H1 (cell line): ENCODE measurements around the gene POLR3E. TPM values are rescaled to one million over a fixed set of nuclear protein-coding genes. Genes with fewer than 3 reads are reported as not detected.

Source experiments
- CTCF ChIA-PET: fragments of 300-600 bp; sonication (Branson Sonifier 250); formaldehyde crosslinking; loops from one replicate; lab custom pipeline; 2021; ENCODE audit not compliant: partially characterized antibody; lab: Charles Lee
- POLR2A ChIA-PET: fragments of 300-600 bp; sonication (Branson Sonifier 250); formaldehyde crosslinking; loops from one replicate; lab custom pipeline; 2021; ENCODE audit warnings: inconsistent platforms; ENCODE audit not compliant: partially characterized antibody; lab: Charles Lee
- DNase-seq, 2 experiments: peaks; one replicate each; pipeline versions ENCODE4 v3.0.0 to v3.0.0-alpha.2; 2010 to 2022; ENCODE audit warnings: low spot score in 2 of 2, low read depth in 1 of 2, mixed read lengths in 1 of 2
- FAIRE-seq: peaks from 2 replicates; lab custom pipeline; 2011; peaks lifted over from hg19 to GRCh38; lab: Jason Lieb, UNC
- H2AFZ ChIP-seq: 2 replicates; pipeline ENCODE4 v1.8.1; 2012; ENCODE audit warnings: low read length, inconsistent platforms
- H2AK5ac ChIP-seq: 2 replicates; pipeline ENCODE4 v1.6.1; 2013; ENCODE audit warnings: low read depth, low read length
- H2BK120ac ChIP-seq: replicated peaks from 2 replicates; pipeline ENCODE3; 2013; ENCODE audit warnings: low read depth, low read length, inconsistent platforms
- H2BK12ac ChIP-seq: 2 replicates; pipeline ENCODE4 v1.6.1; 2013; ENCODE audit warnings: low read depth, low read length
- H2BK15ac ChIP-seq: 2 replicates; pipeline ENCODE4 v1.6.1; 2013; ENCODE audit warnings: low read length
- H2BK20ac ChIP-seq: 2 replicates; pipeline ENCODE4 v1.6.1; 2013; ENCODE audit warnings: low read length
- H2BK5ac ChIP-seq: 2 replicates; pipeline ENCODE4 v1.6.1; 2013; ENCODE audit warnings: low read depth, low read length
- H3K14ac ChIP-seq: 2 replicates; pipeline ENCODE4 v1.6.1; 2013; ENCODE audit warnings: inconsistent platforms; ENCODE audit not compliant: insufficient read length
- H3K18ac ChIP-seq: 2 replicates; pipeline ENCODE4 v1.6.1; 2013; ENCODE audit warnings: low read length; ENCODE audit errors: extremely low read depth
- H3K23ac ChIP-seq: 2 replicates; pipeline ENCODE4 v1.6.1; 2013; ENCODE audit warnings: inconsistent platforms; ENCODE audit not compliant: insufficient read length
- H3K23me2 ChIP-seq: 2 replicates; pipeline ENCODE4 v1.6.1; 2013; ENCODE audit warnings: low read depth, low read length
- H3K27ac ChIP-seq: 2 replicates; pipeline ENCODE4 v1.6.1; 2011; ENCODE audit warnings: low read depth, low read length, inconsistent platforms
- H3K27me3 ChIP-seq, 4 experiments: replicated peaks in 1 of 4; 1 replicate in 1 of 4; 2 replicates in 3 of 4; pipeline versions ENCODE4 v1.6.1 to v1.8.1; 2011 to 2013; ENCODE audit warnings: low read length in 3 of 4, mild to moderate bottlenecking in 3 of 4, inconsistent platforms in 2 of 4, mixed read lengths in 2 of 4, moderate library complexity in 1 of 4; ENCODE audit not compliant: control insufficient read depth in 3 of 4, insufficient read depth in 3 of 4; ENCODE audit errors: extremely low read depth in 1 of 4
- H3K36me3 ChIP-seq, 4 experiments: 2 replicates each; pipeline versions ENCODE4 v1.6.1 to v1.8.1; 2011 to 2013; ENCODE audit warnings: mild to moderate bottlenecking in 4 of 4, low read length in 3 of 4, moderate library complexity in 2 of 4, control low read depth in 1 of 4, inconsistent platforms in 1 of 4; ENCODE audit not compliant: insufficient read depth in 4 of 4, control insufficient read depth in 2 of 4
- H3K4ac ChIP-seq: replicated peaks from 2 replicates; pipeline ENCODE3; 2013; ENCODE audit warnings: low read length, low read depth, mixed read lengths, inconsistent platforms; ENCODE audit not compliant: insufficient read length
- H3K4me1 ChIP-seq, 4 experiments: replicated peaks in 1 of 4; 1 replicate in 1 of 4; 2 replicates in 3 of 4; pipeline versions ENCODE4 v1.6.1 to v1.8.1; 2011 to 2013; ENCODE audit warnings: low read length in 3 of 4, inconsistent platforms in 2 of 4, mixed read lengths in 1 of 4; ENCODE audit not compliant: insufficient read depth in 4 of 4, control insufficient read depth in 3 of 4
- H3K4me2 ChIP-seq, 2 experiments: 2 replicates each; pipeline versions ENCODE4 v1.6.1 to v1.8.1; 2011 to 2013; ENCODE audit warnings: low read depth in 2 of 2, low read length in 2 of 2, control low read depth in 1 of 2, inconsistent platforms in 1 of 2, mild to moderate bottlenecking in 1 of 2; ENCODE audit not compliant: insufficient read depth in 1 of 2
- H3K4me3 ChIP-seq, 4 experiments: fragments of 200-600, 300-600 bp in 1 of 4; sonication (generic), shearing (Covaris generic), sonication (Bioruptor Twin) in 1 of 4; 2 replicates each; pipeline versions ENCODE4 v1.5.1 to v1.8.1; 2011 to 2016; ENCODE audit warnings: low read length in 4 of 4, low read depth in 3 of 4, control low read depth in 2 of 4, inconsistent platforms in 2 of 4, mild to moderate bottlenecking in 2 of 4, mixed read lengths in 1 of 4, moderate library complexity in 1 of 4; ENCODE audit not compliant: insufficient read depth in 2 of 4; ENCODE audit errors: extremely low read depth in 1 of 4
- H3K56ac ChIP-seq: replicated peaks from 2 replicates; pipeline ENCODE3; 2013; ENCODE audit warnings: low read depth, mild to moderate bottlenecking, mixed read lengths, low read length, inconsistent platforms; ENCODE audit not compliant: insufficient read length
- H3K79me1 ChIP-seq: 2 replicates; pipeline ENCODE4 v1.6.1; 2013; ENCODE audit warnings: low read depth, low read length, control low read depth
- H3K79me2 ChIP-seq, 2 experiments: 2 replicates each; pipeline versions ENCODE4 v1.6.1 to v1.8.1; 2012 to 2013; ENCODE audit warnings: low read length in 2 of 2, mild to moderate bottlenecking in 2 of 2, inconsistent platforms in 1 of 2; ENCODE audit not compliant: insufficient read depth in 2 of 2, control insufficient read depth in 1 of 2
- H3K9ac ChIP-seq, 4 experiments: replicated peaks in 1 of 4; 1 replicate in 1 of 4; 2 replicates in 3 of 4; pipeline versions ENCODE4 v1.6.1 to v1.8.1; 2011 to 2013; ENCODE audit warnings: low read depth in 3 of 4, low read length in 3 of 4, control low read depth in 2 of 4, mild to moderate bottlenecking in 2 of 4, moderate library complexity in 2 of 4, inconsistent platforms in 1 of 4; ENCODE audit errors: extremely low read depth in 1 of 4
- H3K9me3 ChIP-seq, 2 experiments: 2 replicates each; pipeline versions ENCODE4 v1.6.1 to v1.8.1; 2012 to 2013; ENCODE audit warnings: mild to moderate bottlenecking in 2 of 2, moderate library complexity in 2 of 2, control low read depth in 1 of 2, inconsistent platforms in 1 of 2, low read depth in 1 of 2, low read length in 1 of 2, mixed read lengths in 1 of 2; ENCODE audit not compliant: insufficient read depth in 2 of 2
- H4K20me1 ChIP-seq, 2 experiments: replicated peaks in 1 of 2; 2 replicates each; pipeline versions ENCODE3 to v1.8.1; 2011 to 2013; ENCODE audit warnings: inconsistent platforms in 2 of 2, low read length in 2 of 2, mild to moderate bottlenecking in 1 of 2; ENCODE audit not compliant: insufficient read depth in 2 of 2, control insufficient read depth in 1 of 2
- H4K5ac ChIP-seq: 2 replicates; pipeline ENCODE4 v1.6.1; 2013; ENCODE audit warnings: low read length, low read depth, mixed read lengths, inconsistent platforms; ENCODE audit not compliant: insufficient read length
- H4K8ac ChIP-seq: 2 replicates; pipeline ENCODE4 v1.8.0; 2013; ENCODE audit warnings: mild to moderate bottlenecking, moderate library complexity, low read length, inconsistent platforms; ENCODE audit not compliant: insufficient read depth; ENCODE audit errors: extremely low read depth
- H4K91ac ChIP-seq: replicated peaks from 2 replicates; pipeline ENCODE3; 2013; ENCODE audit warnings: low read length, mixed read lengths, inconsistent platforms; ENCODE audit not compliant: insufficient read length
- CHD1 ChIP-seq: IDR thresholded peaks from 2 replicates; pipeline ENCODE4 v1.6.1; 2012; ENCODE audit warnings: low read depth, low read length, improper control_type of control experiment
- EP300 ChIP-seq, 2 experiments: IDR thresholded peaks; 1 replicate in 1 of 2; 2 replicates in 1 of 2; pipeline ENCODE4 v1.6.1; 2011 to 2012; ENCODE audit warnings: low read depth in 2 of 2, low read length in 2 of 2, mild to moderate bottlenecking in 2 of 2, borderline replicate concordance in 1 of 2, inconsistent platforms in 1 of 2, moderate library complexity in 1 of 2
- GTF2F1 ChIP-seq: IDR thresholded peaks from 2 replicates; pipeline ENCODE4 v1.6.1; 2012; ENCODE audit warnings: low read depth, low read length, improper control_type of control experiment, borderline replicate concordance
- HDAC6 ChIP-seq: IDR thresholded peaks from one replicate; pipeline ENCODE4 v1.7.1; 2012; ENCODE audit warnings: low read depth, mild to moderate bottlenecking, inconsistent platforms, low read length, moderate library complexity
- RAD21 ChIP-seq, 2 experiments: IDR thresholded peaks in 1 of 2; conservative IDR thresholded peaks in 1 of 2; 2 replicates each; pipeline ENCODE4 v1.6.1; 2011; ENCODE audit warnings: low read depth in 2 of 2, low read length in 2 of 2, improper control_type of control experiment in 1 of 2, inconsistent platforms in 1 of 2, mild to moderate bottlenecking in 1 of 2, moderate library complexity in 1 of 2
- SIN3A ChIP-seq, 2 experiments: IDR thresholded peaks in 1 of 2; conservative IDR thresholded peaks in 1 of 2; 2 replicates each; pipeline ENCODE4 v1.6.1; 2011 to 2012; ENCODE audit warnings: low read length in 2 of 2, improper control_type of control experiment in 1 of 2, low read depth in 1 of 2, mild to moderate bottlenecking in 1 of 2
- SP1 ChIP-seq: IDR thresholded peaks from 2 replicates; pipeline ENCODE4 v1.6.1; 2011; ENCODE audit warnings: low read depth, low read length
- SRF ChIP-seq: IDR thresholded peaks from 2 replicates; pipeline ENCODE4 v1.6.1; 2011; ENCODE audit warnings: mild to moderate bottlenecking, low read depth, low read length, moderate library complexity
- SUZ12 ChIP-seq: fragments of 200-600 bp; sonication (generic); IDR thresholded peaks from 2 replicates; pipeline ENCODE4 v1.6.1; 2012; ENCODE audit warnings: mild to moderate bottlenecking, inconsistent platforms, low read length, moderate library complexity, mixed read lengths
- TBP ChIP-seq: IDR thresholded peaks from 2 replicates; pipeline ENCODE4 v1.6.1; 2011; ENCODE audit warnings: low read depth, low read length, improper control_type of control experiment
- ZNF274 ChIP-seq: IDR thresholded peaks from 2 replicates; pipeline ENCODE4 v1.7.0; 2012; ENCODE audit warnings: low read length, borderline replicate concordance; ENCODE audit errors: extremely low read depth
- WGBS, 2 experiments: shearing (Covaris generic) in 1 of 2; methylation state at CpG; one replicate each; pipeline versions ENCODE4 v1.1.6 to v1.1.7; 2013 to 2015; ENCODE audit warnings: low lambda C conversion rate in 2 of 2, mixed read lengths in 2 of 2, inconsistent platforms in 1 of 2, low coverage in 1 of 2, missing lambda C conversion rate in 1 of 2; ENCODE audit not compliant: insufficient replicate concordance in 2 of 2, insufficient coverage in 1 of 2, insufficient read length in 1 of 2; ENCODE audit errors: extremely low coverage in 1 of 2, missing lambda C conversion rate in 1 of 2; 5-methylcytosine and 5-hydroxymethylcytosine counted together
- polyA plus RNA-seq, 7 experiments: library from polyadenylated mRNA; depleted of rRNA in 3 of 7; stranded (reverse) in 5 of 7; unstranded in 2 of 7; fragments of >200 nt in 5 of 7; fragments of 200-250 nt in 2 of 7; gene quantifications; 1 replicate in 5 of 7; 2 replicates in 1 of 7; 4 replicates in 1 of 7; pipeline versions ENCODE4 v1.2.1 to v1.2.3, GENCODE V29; 2011 to 2013; ENCODE audit warnings: missing spikeins in 2 of 7, mixed read lengths in 2 of 7
- total RNA-seq: library from RNA; stranded (reverse); fragmentation: NEBNext Ultra II Directional; extraction: Animal tissue kit (Norgen Biotek cat#: 25700); gene quantifications from 2 replicates; pipeline ENCODE4 v1.2.1, GENCODE V29; 2021

The POLR3E gene
- total and polyA plus RNA-seq, 2 of the 8 experiments (the other 6 are each of a cell fraction or from before 2014, with no cell fraction given): 96.5 to 125 TPM

DNA sequence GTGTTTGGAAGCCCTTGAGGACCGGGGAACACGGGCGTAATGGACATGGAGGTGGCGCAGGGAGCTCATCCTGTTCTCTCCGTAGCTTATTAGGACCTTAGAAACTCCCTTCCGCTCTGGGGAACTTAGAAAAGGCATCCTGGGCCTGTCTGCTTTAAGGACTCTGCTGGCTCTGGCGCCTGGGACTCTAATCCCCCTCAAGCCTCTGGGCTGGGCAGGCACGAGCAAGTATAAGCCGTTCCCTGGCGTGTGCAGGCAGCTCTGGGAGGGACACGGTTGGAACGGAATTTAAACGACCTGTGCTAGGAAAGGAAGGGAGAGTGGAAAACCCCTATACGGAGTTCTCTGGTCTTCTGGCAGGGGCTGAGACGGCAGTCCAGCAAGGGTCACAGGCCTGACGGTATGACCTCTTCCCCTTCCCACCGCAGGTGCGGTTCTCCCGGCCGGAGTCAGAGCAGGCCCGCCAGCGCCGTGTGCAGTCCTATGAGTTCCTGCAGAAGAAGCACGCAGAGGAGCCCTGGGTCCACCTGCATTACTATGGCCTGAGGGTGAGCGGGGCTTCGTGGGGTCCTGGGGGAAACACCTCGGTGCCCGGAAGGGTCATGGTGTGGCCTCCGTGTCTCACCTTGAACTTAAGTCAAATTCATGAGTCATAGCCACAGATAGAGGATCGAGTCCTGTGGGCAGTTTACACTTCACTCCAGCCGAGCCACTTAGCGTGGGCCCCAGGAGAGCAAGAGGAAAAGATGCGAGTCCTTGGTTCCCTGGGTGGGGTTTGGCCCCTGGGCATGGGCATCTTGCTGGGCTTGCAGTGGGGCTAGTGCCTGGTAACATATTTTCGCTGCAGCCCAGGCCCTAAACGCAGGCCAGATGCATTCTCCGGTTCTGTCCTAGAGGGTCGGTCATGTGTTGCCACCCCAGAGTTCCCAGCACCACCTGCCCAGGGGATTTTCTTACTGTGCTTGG, 17.7 kb downstream of the POLR3E start:
- TF ChIP-seq ZNF274 (no peak), CHD1 (no peak), TBP (no peak), HDAC6 (no peak), GTF2F1 (no peak), SIN3A (conservative IDR thresholded peaks at IDR 0.05 in 1 of 2, IDR thresholded peaks at IDR 0.05 in 1 of 2; ENCODE audit: low read depth in 1 of 2, low read length in 2 of 2) (no peak), SUZ12 (no peak), EP300 (IDR thresholded peaks at IDR 0.05; ENCODE audit: borderline replicate concordance in 1 of 2, low read depth in 2 of 2, low read length in 2 of 2) (no peak), SRF (no peak), RAD21 (IDR thresholded peaks at IDR 0.05 in 1 of 2, conservative IDR thresholded peaks at IDR 0.05 in 1 of 2; ENCODE audit: low read depth in 2 of 2, low read length in 2 of 2) (no peak), SP1 (no peak)
- TF ChIP-seq, all 59 proteins: peak for 0
- Histone ChIP-seq H3K56ac (no peak overlapping the region), H3K36me3 (peaks cover 16 to 49% (median 41%) of the 10 kb centered on the region in 4 experiments; a peak in 6 of 8 replicates), H4K5ac (no peak overlapping the region), H3K9ac (no peak overlapping the region), H3K4me2 (no peak overlapping the region), H3K18ac (no peak overlapping the region), H2BK12ac (no peak overlapping the region), H3K27me3 (no peaks in the 10 kb centered on the region), H2BK120ac (no peak overlapping the region), H3K23me2 (no peaks in the 10 kb centered on the region), H3K4me3 (no peak overlapping the region), H4K91ac (no peak overlapping the region), H2BK15ac (no peak overlapping the region), H3K14ac (no peak overlapping the region), H2AFZ (no peak overlapping the region), H3K27ac (no peak overlapping the region), H2BK5ac (no peak overlapping the region), H2BK20ac (no peak overlapping the region), H2AK5ac (no peak overlapping the region), H3K79me1 (0 out of 2 replicates have a peak, but pooled peaks cover 2% of the 10 kb centered on the region), H3K4me1 (no peaks in the 10 kb centered on the region), H3K4ac (no peak overlapping the region), H3K23ac (no peak overlapping the region), H3K9me3 (no peaks in the 10 kb centered on the region), H4K20me1 (peaks cover 0 to 6% of the 10 kb centered on the region in 2 experiments), H4K8ac (no peak overlapping the region), H3K79me2 (no peaks in the 10 kb centered on the region)
- no peak for FAIRE-seq
- ChIA-PET CTCF (interaction anchor here (6.5 kb wide), 1 partner anchor 15 kb away, joined by 42 read pairs; no protein-coding TSS in a partner anchor), POLR2A (interaction anchor here (2.6 kb wide), 1 partner anchor 13 kb away, joined by 8 read pairs; no protein-coding TSS in a partner anchor)
- DNase-seq: no peak
- 93% methylated on average over 37 of the region's 37 CpGs; no CpG with 5 or more reads in 1 of the 2 experiments for WGBS, 2 experiments
